OCI-LY1 (cell line): ENCODE results near the gene PARVG.
"Not testable (repeated sequence)": the region's sequence is repeated elsewhere in the genome, so short reads cannot be mapped to it uniquely, and the experiment has no call there.

Source experiments
- H2AFZ ChIP-seq: fragments of 200-600 bp; sonication (generic), shearing (Covaris generic); 2 replicates; pipeline ENCODE4 v1.6.0; 2014; ENCODE audit warnings: antibody characterized with exemption, mild to moderate bottlenecking, low read length
- H3F3A ChIP-seq: fragments of 200-600 bp; sonication (generic), shearing (Covaris generic); 2 replicates; pipeline ENCODE4 v1.6.0; 2014; ENCODE audit warnings: mild to moderate bottlenecking, antibody characterized with exemption, low read length, moderate library complexity; ENCODE audit not compliant: insufficient read depth
- H3K27ac ChIP-seq: fragments of 200-600 bp; sonication (generic); 2 replicates; pipeline ENCODE4 v1.5.1; 2014; ENCODE audit warnings: low read length, mixed run types, mild to moderate bottlenecking, low read depth; ENCODE audit not compliant: poor library complexity, severe bottlenecking
- H3K27me3 ChIP-seq: fragments of 200-600 bp; sonication (generic); 2 replicates; pipeline ENCODE4 v1.6.0; 2014; ENCODE audit warnings: antibody characterized with exemption, mild to moderate bottlenecking, low read length, moderate library complexity; ENCODE audit not compliant: insufficient read depth
- H3K36me3 ChIP-seq: fragments of 200-600 bp; sonication (generic); 2 replicates; pipeline ENCODE4 v1.6.1; 2014; ENCODE audit warnings: mild to moderate bottlenecking, antibody characterized with exemption, low read length, moderate library complexity, mixed read lengths; ENCODE audit not compliant: insufficient read depth
- H3K4me1 ChIP-seq: fragments of 200-600 bp; sonication (generic); 2 replicates; pipeline ENCODE4 v1.5.1; 2014; ENCODE audit warnings: mild to moderate bottlenecking, low read length, moderate library complexity; ENCODE audit not compliant: insufficient read depth, severe bottlenecking
- H3K4me2 ChIP-seq: fragments of 200-600 bp; sonication (generic), shearing (Covaris generic); 2 replicates; pipeline ENCODE4 v1.6.1; 2014; ENCODE audit warnings: low read length
- H3K4me3 ChIP-seq: fragments of 200-600 bp; sonication (generic); 2 replicates; pipeline ENCODE4 v1.5.1; 2014; ENCODE audit warnings: low read length, low read depth, mild to moderate bottlenecking, mixed read lengths; ENCODE audit not compliant: poor library complexity, severe bottlenecking
- H3K79me2 ChIP-seq: fragments of 200-600 bp; shearing (Covaris generic); 2 replicates; pipeline ENCODE4 v1.6.1; 2016; ENCODE audit warnings: mixed run types, low read length, mixed read lengths; ENCODE audit not compliant: insufficient read depth
- H3K9ac ChIP-seq: fragments of 200-600 bp; sonication (generic), shearing (Covaris generic); 2 replicates; pipeline ENCODE4 v1.6.1; 2014; ENCODE audit warnings: mild to moderate bottlenecking, low read length, mixed read lengths
- H3K9me2 ChIP-seq: fragments of 200-600 bp; sonication (generic), shearing (Covaris generic); 2 replicates; pipeline ENCODE4 v1.6.1; 2014; ENCODE audit warnings: low read depth, mild to moderate bottlenecking, low read length, mixed read lengths
- H3K9me3 ChIP-seq: fragments of 200-600 bp; shearing (Covaris generic); 2 replicates; pipeline ENCODE4 v1.6.1; 2014; ENCODE audit warnings: low read length, mixed read lengths
- H4K20me1 ChIP-seq: fragments of 200-600 bp; sonication (generic), shearing (Covaris generic); 2 replicates; pipeline ENCODE4 v1.6.0; 2016; ENCODE audit warnings: mild to moderate bottlenecking, low read length; ENCODE audit not compliant: insufficient read depth
- CTCF ChIP-seq: fragments of 200-600 bp; sonication (generic), shearing (Covaris generic); IDR thresholded peaks from 2 replicates; pipeline ENCODE4 v1.5.1; 2017; ENCODE audit warnings: mild to moderate bottlenecking, antibody characterized with exemption, low read length, moderate library complexity, mixed read lengths
- EZH2 ChIP-seq: fragments of 200-600 bp; sonication (generic), shearing (Covaris generic); IDR thresholded peaks from 2 replicates; pipeline ENCODE4 v1.8.0; 2017; ENCODE audit warnings: borderline replicate concordance, mixed run types, mild to moderate bottlenecking, antibody characterized with exemption, low read length, moderate library complexity, mixed read lengths

PARVG gene

GRCh38 chr22:44229809-44230208 is 49.1 kb downstream of the PARVG start:
- Histone ChIP-seq H3K27me3 (no peaks in the 10 kb centered on the region), H3K4me3 (no peak overlapping the region), H3K9me3 (no peaks in the 10 kb centered on the region), H3F3A (no peaks in the 10 kb centered on the region), H3K9me2 (no peaks in the 10 kb centered on the region), H2AFZ (no peak overlapping the region), H3K9ac (no peak overlapping the region), H3K4me1 (no peaks in the 10 kb centered on the region), H3K27ac (no peak overlapping the region), H3K79me2 (no peaks in the 10 kb centered on the region), H3K36me3 (no peaks in the 10 kb centered on the region), H4K20me1 (no peaks in the 10 kb centered on the region), H3K4me2 (no peak overlapping the region)
- no peak for TF ChIP-seq EZH2
- TF ChIP-seq CTCF = no peak

GRCh38 chr22:44231233-44231632 is 50.5 kb downstream of the PARVG start:
- H3K27ac ChIP-seq = no peak overlapping the region
- H3K4me3 ChIP-seq = no peak overlapping the region
- H3K9ac ChIP-seq = no peak overlapping the region
- no peaks in the 10 kb centered on the region for H3K79me2 ChIP-seq
- TF ChIP-seq EZH2 (no peak), CTCF (no peak)
- no peaks in the 10 kb centered on the region for H3K36me3 ChIP-seq
- no peaks in the 10 kb centered on the region for H3K9me2 ChIP-seq
- no peaks in the 10 kb centered on the region for H3K4me1 ChIP-seq
- no peak overlapping the region for H2AFZ ChIP-seq
- no peaks in the 10 kb centered on the region for H3K9me3 ChIP-seq
- no peaks in the 10 kb centered on the region for H3F3A ChIP-seq
- no peak overlapping the region for H3K4me2 ChIP-seq
- H3K27me3 ChIP-seq = no peaks in the 10 kb centered on the region
- no peaks in the 10 kb centered on the region for H4K20me1 ChIP-seq

GRCh38 chr22:44234372-44234771 is 53.6 kb downstream of the PARVG start:
- not testable (repeated sequence) for H3F3A ChIP-seq, H3K4me1 ChIP-seq

GRCh38 chr22:44237290-44237689 is 56.6 kb downstream of the PARVG start:
- Histone ChIP-seq H3K4me1 (no peaks in the 10 kb centered on the region), H3K9me3 (no peaks in the 10 kb centered on the region), H4K20me1 (no peaks in the 10 kb centered on the region), H3K27me3 (no peaks in the 10 kb centered on the region), H3F3A (no peaks in the 10 kb centered on the region), H3K9ac (no peak overlapping the region), H3K4me2 (no peak overlapping the region), H3K36me3 (no peaks in the 10 kb centered on the region), H3K9me2 (no peaks in the 10 kb centered on the region), H3K4me3 (no peak overlapping the region), H2AFZ (no peak overlapping the region), H3K27ac (no peak overlapping the region), H3K79me2 (no peaks in the 10 kb centered on the region)
- no peak for TF ChIP-seq EZH2
- TF ChIP-seq CTCF = no peak

More at GRCh38 chr22:44234372-44234771, 53.6 kb downstream of the PARVG start:
- H3K27me3 ChIP-seq, H2AFZ ChIP-seq, H3K9me3 ChIP-seq, H4K20me1 ChIP-seq, H3K9ac ChIP-seq, H3K79me2 ChIP-seq, H3K9me2 ChIP-seq, H3K36me3 ChIP-seq, H3K4me2 ChIP-seq, H3K4me3 ChIP-seq, H3K27ac ChIP-seq: not testable (repeated sequence)

DNA sequence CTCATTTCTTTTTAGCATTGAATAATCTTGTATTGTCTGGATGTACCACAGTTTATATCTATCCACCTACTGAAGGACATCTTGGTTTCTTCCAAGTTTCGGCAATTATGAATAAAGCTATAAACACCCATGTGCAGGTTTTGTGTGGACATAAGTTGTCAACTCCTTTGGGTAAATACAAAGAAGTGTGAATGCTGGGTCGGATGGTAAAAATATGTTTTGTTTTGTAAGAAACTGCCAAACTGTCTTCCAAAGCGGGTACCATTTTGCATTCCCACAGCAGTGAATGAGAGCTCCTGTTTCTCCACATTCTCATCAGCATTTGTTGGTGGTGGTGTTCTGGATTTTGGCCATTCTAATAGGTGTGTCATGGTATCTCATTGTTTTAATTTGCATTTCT is 60.4 kb downstream of the PARVG start:
- H3K9me3 ChIP-seq, H3K9ac ChIP-seq, H3K79me2 ChIP-seq, H2AFZ ChIP-seq, H3K27me3 ChIP-seq, H3K27ac ChIP-seq, H3K4me3 ChIP-seq, H3K4me1 ChIP-seq, H3K9me2 ChIP-seq, H3K36me3 ChIP-seq, H3F3A ChIP-seq, H4K20me1 ChIP-seq, H3K4me2 ChIP-seq: not testable (repeated sequence)
